ENCODE data around the gene NHSL2. TPM values are rescaled to one million over a fixed set of nuclear protein-coding genes. Genes with fewer than 3 reads are reported as not detected.

Gene NHSL2
- total RNA-seq, 1 donor from 2014 or later, result 0.29 TPM

- Mint-ChIP-seq H3K27me3 (peaks cover 26% of the 10 kb centered on the region), H3K4me3 (no peak overlapping the region), H3K36me3 (ENCODE audit: low read depth) (no peaks in the 10 kb centered on the region), H3K9me3 (no peaks in the 10 kb centered on the region), H3K4me1 (no peaks in the 10 kb centered on the region), H3K27ac (no peak overlapping the region)
- POLR2A ChIA-PET, result no interaction called here
- CTCF ChIA-PET, result no interaction called here
- TF ChIP-seq, protein P1, sequence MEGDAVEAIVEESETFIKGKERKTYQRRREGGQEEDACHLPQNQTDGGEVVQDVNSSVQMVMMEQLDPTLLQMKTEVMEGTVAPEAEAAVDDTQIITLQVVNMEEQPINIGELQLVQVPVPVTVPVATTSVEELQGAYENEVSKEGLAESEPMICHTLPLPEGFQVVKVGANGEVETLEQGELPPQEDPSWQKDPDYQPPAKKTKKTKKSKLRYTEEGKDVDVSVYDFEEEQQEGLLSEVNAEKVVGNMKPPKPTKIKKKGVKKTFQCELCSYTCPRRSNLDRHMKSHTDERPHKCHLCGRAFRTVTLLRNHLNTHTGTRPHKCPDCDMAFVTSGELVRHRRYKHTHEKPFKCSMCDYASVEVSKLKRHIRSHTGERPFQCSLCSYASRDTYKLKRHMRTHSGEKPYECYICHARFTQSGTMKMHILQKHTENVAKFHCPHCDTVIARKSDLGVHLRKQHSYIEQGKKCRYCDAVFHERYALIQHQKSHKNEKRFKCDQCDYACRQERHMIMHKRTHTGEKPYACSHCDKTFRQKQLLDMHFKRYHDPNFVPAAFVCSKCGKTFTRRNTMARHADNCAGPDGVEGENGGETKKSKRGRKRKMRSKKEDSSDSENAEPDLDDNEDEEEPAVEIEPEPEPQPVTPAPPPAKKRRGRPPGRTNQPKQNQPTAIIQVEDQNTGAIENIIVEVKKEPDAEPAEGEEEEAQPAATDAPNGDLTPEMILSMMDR (IDR thresholded peaks at IDR 0.05), result no peak
- intact Hi-C loops (cut with micrococcal nuclease), result no loop called here
- ATAC-seq (ENCODE audit: low read depth) (no peak), DNase-seq (no peak)
Observed at GRCh38 chrX:71913156-71913950, 2.7 kb downstream of the NHSL2 start.

GRCh38 chrX:71917621-71918343, 7.1 kb downstream of the NHSL2 start:
- POLR2A ChIA-PET, result no interaction called here
- ATAC-seq (ENCODE audit: low read depth) (no peak), DNase-seq (no peak)
- no peak overlapping the region for H3K4me3 Mint-ChIP-seq
- H3K36me3 Mint-ChIP-seq (ENCODE audit: low read depth), result no peaks in the 10 kb centered on the region
- CTCF ChIA-PET, result no interaction called here
- H3K27ac Mint-ChIP-seq, result no peak overlapping the region
- peaks cover 16% of the 10 kb centered on the region for H3K27me3 Mint-ChIP-seq
- H3K4me1 Mint-ChIP-seq, result no peaks in the 10 kb centered on the region
- H3K9me3 Mint-ChIP-seq, result no peaks in the 10 kb centered on the region
- intact Hi-C loops (cut with micrococcal nuclease), result no loop called here
- TF ChIP-seq, protein P1 (IDR thresholded peaks at IDR 0.05), result no peak

DNA sequence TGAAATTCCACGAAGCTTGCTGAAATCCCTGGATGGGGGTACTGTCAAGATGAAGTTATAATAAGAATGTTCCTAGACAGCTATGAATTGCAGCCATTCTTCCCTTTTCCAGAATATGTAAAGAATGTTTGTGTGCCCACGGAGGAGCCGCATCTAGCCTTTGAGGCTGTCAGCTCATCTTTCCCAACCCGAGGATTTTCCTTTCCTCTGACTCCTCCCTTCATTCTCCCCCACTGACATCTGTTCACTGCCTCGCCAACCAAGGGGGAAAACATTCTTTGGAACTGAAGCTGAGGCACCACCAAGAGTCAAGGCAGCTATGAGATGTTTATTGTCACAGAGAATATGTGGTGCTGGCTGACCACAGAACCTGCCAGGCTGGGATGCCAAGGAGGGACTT, 8.8 kb downstream of the NHSL2 start:
- POLR2A ChIA-PET, result no interaction called here
- Mint-ChIP-seq H3K4me3 (no peak overlapping the region), H3K36me3 (ENCODE audit: low read depth) (no peaks in the 10 kb centered on the region), H3K9me3 (no peaks in the 10 kb centered on the region), H3K27ac (no peak overlapping the region), H3K27me3 (peaks cover 10% of the 10 kb centered on the region), H3K4me1 (no peaks in the 10 kb centered on the region)
- TF ChIP-seq, protein P1 (IDR thresholded peaks at IDR 0.05), result no peak
- intact Hi-C loops (cut with micrococcal nuclease), result no loop called here
- DNase-seq (no peak), ATAC-seq (ENCODE audit: low read depth) (no peak)
- CTCF ChIA-PET, result no interaction called here

GRCh38 chrX:71919886-71920285, 9.2 kb downstream of the NHSL2 start:
- ChIA-PET POLR2A (no interaction called here), CTCF (no interaction called here)
- no peak for ATAC-seq (ENCODE audit: low read depth)
- no peak for DNase-seq
- H3K27me3 Mint-ChIP-seq, result peaks cover 9% of the 10 kb centered on the region
- no peaks in the 10 kb centered on the region for H3K36me3 Mint-ChIP-seq (ENCODE audit: low read depth)
- TF ChIP-seq, protein P1 (IDR thresholded peaks at IDR 0.05), result no peak
- H3K9me3 Mint-ChIP-seq, result no peaks in the 10 kb centered on the region
- H3K4me3 Mint-ChIP-seq, result no peak overlapping the region
- intact Hi-C loops (cut with micrococcal nuclease), result no loop called here
- no peak overlapping the region for H3K27ac Mint-ChIP-seq
- no peaks in the 10 kb centered on the region for H3K4me1 Mint-ChIP-seq

DNA sequence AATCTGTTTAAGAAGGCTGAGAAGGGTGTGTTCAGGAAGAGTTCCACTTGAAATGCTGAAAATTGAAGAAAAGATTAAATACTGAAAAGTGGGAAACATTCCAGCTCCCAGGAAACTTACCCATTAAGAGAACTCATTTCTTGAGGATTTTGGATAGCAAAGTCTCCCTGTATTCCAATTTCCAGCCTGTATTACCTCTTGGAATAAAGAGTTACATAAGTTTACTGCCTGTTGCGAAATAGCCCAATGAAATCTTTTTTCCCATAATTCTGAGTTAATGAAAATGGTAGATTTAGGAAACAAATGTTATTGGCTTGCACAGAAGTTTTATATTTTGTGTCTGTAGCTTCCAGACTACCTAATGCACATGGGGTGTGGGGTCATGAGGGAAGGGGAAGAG, 12.0 kb downstream of the NHSL2 start:
- no peak overlapping the region for H3K4me3 Mint-ChIP-seq
- intact Hi-C loops (cut with micrococcal nuclease), result no loop called here
- ATAC-seq (ENCODE audit: low read depth) (no peak), DNase-seq (no peak)
- H3K27me3 Mint-ChIP-seq, result peaks cover 2% of the 10 kb centered on the region
- ChIA-PET POLR2A (no interaction called here), CTCF (no interaction called here)
- H3K9me3 Mint-ChIP-seq, result no peaks in the 10 kb centered on the region
- TF ChIP-seq, protein P1 (IDR thresholded peaks at IDR 0.05), result no peak
- no peaks in the 10 kb centered on the region for H3K36me3 Mint-ChIP-seq (ENCODE audit: low read depth)
- H3K4me1 Mint-ChIP-seq, result no peaks in the 10 kb centered on the region
- H3K27ac Mint-ChIP-seq, result no peak overlapping the region
